NCI-H2171 (cell line): ENCODE data around the gene DNAH11.
"Not testable (repeated sequence)": the region's sequence is repeated elsewhere in the genome, so short reads cannot be mapped to it uniquely, and the experiment has no call there.

Source experiments
- DNase-seq: peaks from one replicate; lab custom pipeline; 2025; lab: John Stamatoyannopoulos, UW

The DNAH11 gene

GRCh38 chr7:21719846-21720245 is 177.0 kb downstream of the DNAH11 start:
- no peak for DNase-seq

DNA sequence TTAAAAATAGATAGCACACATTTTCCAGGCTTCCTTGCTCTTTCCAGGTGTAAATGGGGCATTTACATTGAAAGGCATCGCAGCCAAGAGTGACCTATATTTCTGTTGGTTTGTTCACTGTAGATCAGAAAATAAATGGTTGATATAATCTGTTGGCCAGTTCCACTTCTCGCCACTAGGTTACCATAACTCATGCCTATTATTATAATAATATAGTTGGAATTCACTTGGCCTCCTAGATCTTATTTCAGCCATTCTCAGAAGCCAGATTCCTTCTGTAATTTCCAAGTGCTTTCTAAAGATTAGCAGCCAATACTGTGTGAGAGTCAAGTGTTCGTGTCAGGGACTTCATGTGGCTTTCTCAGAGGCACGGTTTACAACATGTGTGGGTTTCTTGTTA is 179.5 kb downstream of the DNAH11 start:
- no peak for DNase-seq

- DNase-seq = no peak
Observed at GRCh38 chr7:21724562-21724961, 181.7 kb downstream of the DNAH11 start.

DNA sequence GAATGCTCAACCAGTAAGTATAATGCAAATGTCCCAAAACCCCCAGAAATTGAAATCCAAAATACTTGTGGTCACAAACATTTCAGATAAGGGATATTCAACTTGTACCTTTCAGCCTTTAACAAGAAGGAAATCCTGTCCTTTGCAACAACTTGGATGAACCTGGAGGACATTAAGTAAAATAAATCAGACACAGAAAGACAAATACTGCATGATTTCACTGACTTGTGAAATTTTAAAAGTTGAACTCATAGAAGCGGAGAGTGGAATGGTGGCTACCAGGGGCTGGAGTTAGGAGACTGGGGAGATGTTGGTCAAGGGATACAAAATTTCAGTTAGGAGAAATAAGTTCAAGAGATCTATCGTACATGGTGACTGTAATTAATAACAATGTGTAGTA is 187.6 kb downstream of the DNAH11 start:
- DNase-seq = no peak

DNA sequence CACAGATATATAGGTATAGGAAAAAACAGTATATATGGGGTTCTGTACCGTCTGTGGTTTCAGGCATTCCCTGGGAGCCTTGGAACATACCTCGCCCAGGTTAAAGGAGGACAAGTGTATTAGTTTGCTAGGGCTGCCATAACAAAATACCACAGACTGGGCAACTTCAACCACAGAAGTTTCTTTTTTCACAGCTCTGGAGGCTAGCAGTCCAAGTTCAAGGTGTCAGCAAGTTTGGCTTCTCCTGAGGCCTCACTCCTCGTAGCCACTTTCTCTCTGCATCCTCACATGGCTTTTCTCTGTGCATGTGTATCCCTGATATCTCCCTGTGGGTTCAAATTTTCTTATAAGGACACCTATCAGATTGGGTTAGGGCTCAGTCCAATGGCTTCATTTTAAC is 189.1 kb downstream of the DNAH11 start:
- no peak for DNase-seq

DNA sequence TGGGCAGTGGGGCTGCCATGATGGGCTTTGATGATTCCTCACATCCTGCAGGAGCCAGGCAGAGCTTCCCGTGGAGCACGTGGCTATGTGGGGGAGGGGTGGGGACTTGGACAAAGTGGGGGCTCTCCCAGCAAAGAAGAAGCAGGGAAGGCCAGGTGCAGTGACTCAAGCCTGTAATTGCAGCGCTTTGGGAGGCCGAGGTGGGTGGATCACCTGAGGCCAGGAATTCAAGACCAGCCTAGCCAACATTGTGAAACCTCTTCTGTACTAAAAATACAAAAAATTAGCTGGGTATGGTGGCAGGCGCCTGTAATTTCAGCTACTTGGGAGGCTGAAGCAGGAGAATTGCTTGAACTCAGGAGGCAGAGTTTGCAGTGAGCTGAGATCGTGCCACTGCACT is 190.1 kb downstream of the DNAH11 start:
- DNase-seq = not testable (repeated sequence)

DNA sequence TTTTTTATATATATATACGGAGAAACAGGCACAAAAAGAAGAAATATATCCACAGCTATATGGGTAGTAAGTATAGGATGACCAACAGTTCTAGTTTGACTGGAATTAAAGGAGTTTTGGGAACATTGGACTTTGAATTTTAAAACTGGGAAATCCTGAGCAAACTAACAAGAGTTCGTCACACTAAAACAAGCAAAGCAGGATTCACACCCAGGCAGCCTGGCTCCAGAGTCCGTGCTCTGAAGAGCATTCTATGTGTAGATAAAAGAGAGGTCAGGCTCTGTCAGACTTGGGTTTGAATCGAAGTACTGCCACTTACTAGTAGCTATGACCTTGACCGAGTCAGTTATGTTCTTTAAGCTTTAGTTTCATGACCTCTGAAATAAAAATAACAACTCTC is 191.0 kb downstream of the DNAH11 start:
- no peak for DNase-seq

- DNase-seq = no peak
Observed at GRCh38 chr7:21743493-21743892, 200.7 kb downstream of the DNAH11 start.

GRCh38 chr7:21746949-21747348 is 204.1 kb downstream of the DNAH11 start:
- no peak for DNase-seq

DNA sequence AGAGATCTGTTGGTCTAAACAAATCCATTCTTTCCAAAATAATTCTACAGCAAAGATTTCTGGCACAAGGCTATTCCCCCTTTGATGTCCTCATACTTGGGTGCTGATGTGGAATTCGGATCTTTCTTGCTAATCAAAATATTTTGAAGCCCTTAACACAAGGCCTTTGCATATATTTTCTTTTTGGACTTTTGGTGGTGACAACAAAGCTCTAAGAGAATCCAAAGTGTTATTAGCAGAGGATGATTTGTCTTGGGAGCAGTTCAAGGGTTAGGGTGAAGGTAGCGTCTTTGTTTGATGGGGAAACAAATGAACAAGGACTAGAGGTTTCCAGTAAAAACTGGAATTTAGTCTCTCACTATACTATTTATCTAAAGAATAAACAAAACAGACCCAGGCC is 205.0 kb downstream of the DNAH11 start:
- no peak for DNase-seq

DNA sequence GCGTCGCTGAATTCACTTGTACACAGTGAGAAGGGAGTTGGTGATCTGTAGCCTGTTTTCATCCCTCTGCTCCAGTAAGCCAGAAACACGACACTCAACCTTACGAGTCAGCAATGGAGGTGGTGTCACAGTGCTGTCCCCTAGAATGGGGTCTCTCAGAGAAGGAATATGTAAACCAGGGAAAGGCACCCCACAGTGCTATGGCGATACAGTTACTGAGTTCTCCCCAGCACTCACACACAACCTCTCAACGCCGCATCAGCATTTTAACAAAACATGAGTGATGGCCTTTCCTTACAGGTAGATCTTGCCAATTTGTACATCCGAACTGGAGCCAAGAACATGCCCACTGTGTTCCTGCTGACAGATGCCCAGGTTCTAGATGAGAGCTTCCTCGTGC is 206.5 kb downstream of the DNAH11 start:
- no peak for DNase-seq

DNA sequence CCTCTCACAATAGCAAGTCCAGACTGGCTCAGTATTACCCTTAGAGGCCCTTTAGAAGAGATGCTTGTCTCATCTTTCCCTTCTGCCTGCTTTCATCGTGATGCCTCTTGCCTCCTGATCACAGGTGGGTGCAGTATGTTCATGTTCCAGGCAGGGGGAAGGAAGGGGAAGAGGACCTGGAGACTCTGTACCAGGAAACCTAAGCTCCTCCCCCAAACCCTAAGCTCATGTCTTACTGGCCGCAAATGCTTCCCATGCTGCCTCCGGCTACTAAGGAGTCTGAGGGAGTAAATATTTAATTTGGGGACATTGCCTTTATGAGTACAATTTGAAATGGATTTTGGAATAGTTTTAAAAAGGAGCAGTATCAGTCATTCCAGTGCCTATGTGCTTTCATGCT is 210.2 kb downstream of the DNAH11 start:
- no peak for DNase-seq

DNA sequence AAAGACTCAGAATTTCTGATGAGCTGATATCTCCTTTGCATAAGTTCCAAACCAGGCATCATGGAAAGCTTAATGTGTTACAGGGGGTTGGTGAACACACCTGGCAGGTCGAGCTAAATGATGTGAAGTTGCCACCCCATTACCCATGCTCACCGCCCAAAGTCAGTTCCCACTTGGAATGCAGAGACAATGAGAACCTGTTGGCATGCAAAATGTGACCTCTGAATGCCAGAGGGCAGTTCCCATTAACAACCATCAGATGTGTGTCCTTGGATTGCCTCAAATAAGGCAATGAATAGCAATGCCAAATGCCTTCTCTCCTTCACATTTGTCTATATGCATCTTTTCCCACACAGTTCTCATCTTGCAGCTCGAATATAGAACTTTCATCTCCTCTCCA is 212.1 kb downstream of the DNAH11 start:
- no peak for DNase-seq

GRCh38 chr7:21757537-21758282 is 214.9 kb downstream of the DNAH11 start:
- no peak for DNase-seq

DNA sequence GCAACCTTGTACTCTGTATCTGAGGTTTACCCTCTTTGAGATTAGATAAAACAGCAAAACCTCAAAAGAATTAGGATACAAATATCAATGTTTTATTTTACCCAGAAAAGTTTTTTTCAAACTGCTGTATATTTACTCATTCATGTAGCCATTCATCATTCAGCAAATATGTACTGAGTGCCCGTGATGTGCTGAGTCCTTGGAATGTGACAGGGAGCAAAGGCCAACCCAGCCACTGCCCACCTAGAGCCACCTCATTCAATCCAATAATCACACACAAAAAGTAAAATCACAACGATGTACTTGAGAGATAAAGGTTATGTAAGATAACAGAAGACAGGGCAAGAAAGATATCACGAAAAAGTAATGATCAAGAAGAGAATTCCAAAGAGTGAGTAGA is 215.4 kb downstream of the DNAH11 start:
- DNase-seq = no peak

DNA sequence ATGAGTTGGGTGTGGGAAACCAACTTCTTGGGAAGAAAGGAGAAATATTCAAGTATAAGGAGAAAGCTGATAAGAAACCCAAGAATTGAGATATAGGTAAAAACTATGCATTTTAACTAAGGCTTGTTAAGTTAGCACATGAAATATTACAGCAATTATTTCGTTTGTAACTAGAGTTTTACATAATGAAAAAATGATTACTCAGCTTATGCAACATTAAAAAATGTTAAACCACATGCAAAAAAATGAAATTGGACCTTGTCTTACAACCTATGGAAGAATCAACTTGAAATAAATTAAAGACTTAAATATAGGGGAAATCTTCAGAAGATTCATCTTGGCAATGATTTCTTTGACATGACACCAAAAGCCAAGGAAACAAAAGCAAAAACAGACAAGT is 219.6 kb downstream of the DNAH11 start:
- no peak for DNase-seq

DNA sequence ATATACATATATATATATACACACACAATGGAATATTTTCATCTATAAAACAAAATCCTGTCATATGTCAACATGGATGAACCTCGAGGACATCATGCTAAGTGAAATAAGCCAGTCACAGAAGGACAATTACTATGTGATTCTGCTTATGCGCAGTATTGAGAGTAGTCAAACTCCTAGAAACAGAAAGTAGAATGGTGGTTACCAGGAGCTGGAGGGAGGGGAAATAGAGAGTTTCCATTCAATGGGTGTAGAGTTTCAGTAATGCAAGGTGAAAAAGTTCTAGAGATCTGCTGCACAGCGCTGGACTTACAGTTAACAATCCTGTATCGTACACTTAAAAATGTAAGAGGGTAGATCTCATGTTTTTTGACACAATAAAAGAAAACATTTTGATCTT is 221.0 kb downstream of the DNAH11 start:
- no peak for DNase-seq

DNA sequence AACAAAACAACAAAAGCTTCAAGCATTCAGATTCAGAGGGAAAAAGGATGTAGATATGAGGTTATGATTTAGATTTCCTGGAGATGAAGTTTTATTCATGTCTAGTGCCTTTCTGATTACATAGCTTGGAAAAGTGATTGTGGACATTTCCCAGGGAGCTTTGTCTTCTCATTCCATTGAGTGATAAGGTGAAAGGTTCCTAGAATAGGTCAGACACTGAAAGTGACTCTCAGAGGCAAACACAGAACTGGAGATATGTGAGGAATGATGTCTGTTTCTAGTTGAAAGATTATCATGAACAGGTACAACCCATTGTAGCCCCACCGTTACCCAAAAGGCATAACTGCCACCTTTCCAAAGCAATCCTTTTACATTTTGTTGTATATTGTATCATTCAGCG is 223.4 kb downstream of the DNAH11 start:
- no peak for DNase-seq

DNA sequence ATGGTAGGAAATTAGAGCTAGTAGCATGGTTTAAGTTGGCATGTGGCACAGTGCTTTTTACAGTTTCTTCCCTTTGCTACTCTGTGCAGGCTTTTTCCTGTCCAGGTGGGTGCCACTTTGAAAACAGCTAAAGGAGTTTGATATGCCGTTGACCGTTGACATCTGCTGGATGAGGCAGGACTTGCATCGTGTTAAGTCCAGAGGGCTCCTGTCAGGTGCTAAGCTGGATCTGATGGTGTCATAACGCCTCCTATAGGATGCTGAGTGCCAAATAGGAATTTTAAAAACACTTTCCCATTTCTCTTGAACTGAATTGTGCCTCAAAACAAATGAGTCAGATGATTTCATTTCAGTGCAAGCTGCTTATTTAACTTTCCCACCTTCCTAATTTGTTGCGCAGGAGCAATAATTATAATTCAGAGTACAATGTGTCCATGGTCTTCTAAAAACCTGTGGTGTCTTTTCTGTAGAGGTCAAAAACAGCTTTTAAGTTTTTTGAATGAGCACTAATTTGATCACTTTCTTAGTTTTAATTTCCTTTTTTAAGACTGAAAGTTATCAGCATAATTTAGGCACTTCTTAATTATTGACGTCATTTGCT is 224.6 kb downstream of the DNAH11 start:
- peak; percentile 13 for DNase-seq

GRCh38 chr7:21768279-21768678 is 225.4 kb downstream of the DNAH11 start:
- no peak for DNase-seq

GRCh38 chr7:21771266-21771665 is 228.4 kb downstream of the DNAH11 start:
- DNase-seq = no peak

DNA sequence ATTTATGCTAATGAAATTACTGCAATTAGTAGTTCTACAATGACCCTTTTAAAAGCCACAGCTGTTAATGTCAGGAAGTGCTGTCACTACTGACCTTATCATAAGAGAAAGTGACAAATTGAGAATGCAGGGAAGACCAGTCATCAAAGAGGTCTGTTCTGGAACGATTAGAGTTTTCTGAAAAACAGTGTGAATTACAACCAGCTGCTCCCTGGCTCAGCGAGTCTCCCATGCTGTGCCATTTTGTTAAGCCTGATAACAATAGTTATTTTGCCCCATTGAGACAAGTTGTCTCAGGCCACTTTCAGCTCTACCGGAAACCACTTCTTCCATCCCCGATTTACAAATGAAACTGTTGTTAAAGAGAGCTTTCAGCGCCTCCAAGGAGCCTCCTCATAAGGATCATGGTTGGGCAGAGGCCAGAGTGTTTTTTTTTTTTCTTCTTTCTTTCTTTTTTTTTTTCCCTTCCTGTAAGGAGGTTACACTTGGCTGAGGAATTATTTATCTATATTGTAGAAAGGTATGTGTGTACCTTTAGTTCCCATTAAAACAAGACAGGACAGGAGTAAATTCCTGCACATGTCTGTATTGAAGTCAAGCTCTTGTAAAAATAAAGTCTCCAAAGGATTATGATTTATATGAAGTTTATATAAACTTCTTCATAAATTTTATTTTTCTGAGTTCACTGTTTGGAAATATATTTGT is 229.2 kb downstream of the DNAH11 start:
- no peak for DNase-seq

DNA sequence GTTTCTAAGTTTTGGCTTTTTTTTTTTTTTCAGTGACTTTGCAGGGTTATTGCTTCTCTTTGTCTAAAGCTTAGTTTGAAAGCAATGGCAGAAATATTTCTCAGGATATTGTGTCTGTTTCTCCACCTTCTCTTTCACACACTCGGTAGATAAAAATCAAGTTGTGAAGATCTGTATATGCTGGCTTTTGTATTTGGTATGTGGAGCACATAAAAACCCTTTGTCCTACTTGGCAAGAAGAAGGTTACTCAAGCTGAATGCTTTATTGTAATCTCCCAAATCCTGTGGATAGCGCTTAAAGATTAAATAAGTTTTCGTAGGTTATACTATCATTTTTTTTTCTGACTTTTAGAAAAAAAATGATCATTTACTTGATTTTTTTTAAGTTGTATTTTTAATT is 230.5 kb downstream of the DNAH11 start:
- DNase-seq = no peak
